ENCODE results near the gene NOL4L. TPM values are rescaled to one million over a fixed set of nuclear protein-coding genes. Genes with fewer than 3 reads are reported as not detected.

Gene NOL4L
- total RNA-seq, 1 experiment from 2014 or later = 40.9 TPM

DNA sequence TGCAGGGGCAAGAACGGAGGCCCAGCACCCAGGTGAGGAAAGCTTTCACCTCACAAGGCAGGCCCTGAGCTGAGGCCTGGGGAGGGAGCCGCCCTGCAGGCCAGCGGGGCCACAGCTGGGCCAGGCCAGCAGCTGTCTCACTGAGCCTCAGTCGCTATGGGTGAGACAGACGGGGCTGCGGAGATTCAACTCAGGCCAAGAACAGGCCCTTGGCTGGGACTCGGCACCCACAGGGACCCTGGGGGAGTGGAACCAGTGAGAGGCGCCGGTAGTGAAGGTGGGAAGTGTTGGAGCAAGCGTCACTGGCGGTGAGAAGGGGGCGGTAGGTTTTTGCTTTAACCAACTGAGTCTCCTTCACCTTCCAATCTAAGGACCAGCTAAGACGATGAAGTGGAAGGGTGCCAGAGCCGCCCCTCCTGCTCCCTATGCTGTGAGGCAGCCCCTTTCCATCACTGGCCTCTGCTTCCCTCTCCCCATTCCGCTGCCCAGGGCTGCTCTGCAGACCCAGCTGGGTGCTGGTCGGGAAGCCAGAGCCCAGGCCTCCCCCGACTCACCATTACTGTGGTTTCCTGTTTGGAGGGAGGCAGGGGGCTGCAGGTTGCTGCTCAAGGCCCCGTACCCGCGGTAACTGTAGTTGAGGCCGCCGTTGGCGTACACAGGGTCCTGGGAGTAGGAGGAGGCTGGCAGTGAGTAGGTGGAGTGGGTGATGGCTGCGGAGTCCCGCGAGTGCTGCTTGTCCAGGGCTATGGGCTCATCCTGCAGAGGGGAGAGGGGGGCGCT, 133.3 kb downstream of the NOL4L start:
- Histone ChIP-seq H3K4me3 (no peak overlapping the region), H3K27me3 (ENCODE audit: insufficient read depth, low read depth) (no peaks in the 10 kb centered on the region), H3K36me3 (ENCODE audit: low read depth) (no peaks in the 10 kb centered on the region), H3K9me3 (ENCODE audit: insufficient read depth, low read depth) (no peaks in the 10 kb centered on the region), H3F3A (ENCODE audit: insufficient read depth, low read depth) (peaks cover 14% of the 10 kb centered on the region; the same call in 1 of the 2 replicates), H3K9me2 (ENCODE audit: insufficient read depth) (no peaks in the 10 kb centered on the region), H2AFZ (no peak overlapping the region), H4K20me1 (ENCODE audit: insufficient read depth) (peaks cover 11% of the 10 kb centered on the region), H3K79me2 (ENCODE audit: low read depth) (no peaks in the 10 kb centered on the region), H3K27ac (no peak overlapping the region), H3K4me2 (no peak overlapping the region), H3K4me1 (replicated peaks; ENCODE audit: insufficient read depth) (no peaks in the 10 kb centered on the region)
- intact Hi-C loops (cut with micrococcal nuclease; ENCODE audit: unreplicated experiment) = no loop called here
- DNase-seq = no peak
- TF ChIP-seq, protein P1, sequence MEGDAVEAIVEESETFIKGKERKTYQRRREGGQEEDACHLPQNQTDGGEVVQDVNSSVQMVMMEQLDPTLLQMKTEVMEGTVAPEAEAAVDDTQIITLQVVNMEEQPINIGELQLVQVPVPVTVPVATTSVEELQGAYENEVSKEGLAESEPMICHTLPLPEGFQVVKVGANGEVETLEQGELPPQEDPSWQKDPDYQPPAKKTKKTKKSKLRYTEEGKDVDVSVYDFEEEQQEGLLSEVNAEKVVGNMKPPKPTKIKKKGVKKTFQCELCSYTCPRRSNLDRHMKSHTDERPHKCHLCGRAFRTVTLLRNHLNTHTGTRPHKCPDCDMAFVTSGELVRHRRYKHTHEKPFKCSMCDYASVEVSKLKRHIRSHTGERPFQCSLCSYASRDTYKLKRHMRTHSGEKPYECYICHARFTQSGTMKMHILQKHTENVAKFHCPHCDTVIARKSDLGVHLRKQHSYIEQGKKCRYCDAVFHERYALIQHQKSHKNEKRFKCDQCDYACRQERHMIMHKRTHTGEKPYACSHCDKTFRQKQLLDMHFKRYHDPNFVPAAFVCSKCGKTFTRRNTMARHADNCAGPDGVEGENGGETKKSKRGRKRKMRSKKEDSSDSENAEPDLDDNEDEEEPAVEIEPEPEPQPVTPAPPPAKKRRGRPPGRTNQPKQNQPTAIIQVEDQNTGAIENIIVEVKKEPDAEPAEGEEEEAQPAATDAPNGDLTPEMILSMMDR (conservative IDR thresholded peaks at IDR 0.05) = no peak
- no peak for TF ChIP-seq EZH2 (IDR thresholded peaks at IDR 0.05; ENCODE audit: low read depth)
- BruUV-seq (replicated peaks) = no TSS peak
- POLR2A ChIA-PET (ENCODE audit: unreplicated experiment) = no interaction called here
- CTCF ChIA-PET = no interaction called here

DNA sequence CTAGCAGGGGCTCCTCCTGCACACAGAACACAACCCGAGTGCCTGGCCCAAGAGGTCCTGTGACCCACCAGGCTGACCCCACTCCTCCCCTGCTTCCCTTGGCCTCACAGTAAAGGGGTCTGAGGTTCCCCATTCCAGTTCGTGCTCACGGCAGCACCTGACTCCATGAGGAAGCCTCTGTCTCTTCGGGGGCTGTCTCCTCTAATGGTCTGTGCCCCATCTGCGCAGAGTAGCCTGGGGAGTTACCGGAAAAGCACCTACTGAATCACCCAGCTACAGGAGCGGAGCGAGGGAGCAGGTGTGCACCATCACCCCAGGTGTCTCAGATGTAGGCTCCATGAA, 133.8 kb downstream of the NOL4L start:
- H3K79me2 ChIP-seq (ENCODE audit: low read depth) = no peaks in the 10 kb centered on the region
- H3K4me1 ChIP-seq (replicated peaks; ENCODE audit: insufficient read depth) = no peaks in the 10 kb centered on the region
- no peak for DNase-seq
- intact Hi-C loops (cut with micrococcal nuclease; ENCODE audit: unreplicated experiment) = no loop called here
- no peaks in the 10 kb centered on the region for H3K9me2 ChIP-seq (ENCODE audit: insufficient read depth)
- no peaks in the 10 kb centered on the region for H3K27me3 ChIP-seq (ENCODE audit: insufficient read depth, low read depth)
- H3K27ac ChIP-seq = no peak overlapping the region
- TF ChIP-seq EZH2 (IDR thresholded peaks at IDR 0.05; ENCODE audit: low read depth) = no peak
- H3K4me2 ChIP-seq = no peak overlapping the region
- BruUV-seq (replicated peaks) = no TSS peak
- peaks cover 11% of the 10 kb centered on the region for H4K20me1 ChIP-seq (ENCODE audit: insufficient read depth)
- POLR2A ChIA-PET (ENCODE audit: unreplicated experiment) = no interaction called here
- H3K9me3 ChIP-seq (ENCODE audit: insufficient read depth, low read depth) = no peaks in the 10 kb centered on the region
- no peaks in the 10 kb centered on the region for H3K36me3 ChIP-seq (ENCODE audit: low read depth)
- H3K4me3 ChIP-seq = no peak overlapping the region
- CTCF ChIA-PET = no interaction called here
- H3F3A ChIP-seq (ENCODE audit: insufficient read depth, low read depth) = peaks cover 14% of the 10 kb centered on the region; the same call in 1 of the 2 replicates
- no peak overlapping the region for H2AFZ ChIP-seq

DNA sequence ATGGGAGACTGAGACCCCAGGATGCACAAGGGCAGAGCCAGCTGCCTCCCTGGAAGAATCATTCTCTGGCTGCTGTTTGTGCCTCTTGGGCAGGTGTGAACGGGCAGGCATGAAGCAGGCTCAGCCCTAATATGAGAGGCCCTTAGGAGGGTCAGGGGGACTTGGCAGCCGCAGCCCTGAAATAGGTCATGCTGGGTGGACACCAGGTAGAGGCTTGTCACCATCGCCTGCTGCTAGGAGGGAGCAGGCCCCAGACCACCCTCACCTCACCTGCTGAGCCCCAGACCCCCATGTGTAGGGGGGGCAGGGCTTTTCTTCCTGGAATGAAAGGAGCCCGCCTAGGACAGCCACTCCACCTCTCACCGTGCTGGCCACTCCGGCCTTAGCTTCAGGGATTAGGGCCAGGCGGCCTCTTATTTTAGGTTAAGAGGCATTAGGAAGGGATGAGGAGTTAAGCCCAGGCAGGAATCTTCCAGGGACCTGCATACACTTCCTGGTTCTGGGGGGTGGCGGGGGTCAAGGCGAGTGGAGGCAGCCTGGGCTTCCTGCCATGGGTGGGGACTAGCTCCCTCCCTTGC, 134.6 kb downstream of the NOL4L start:
- H3K27me3 ChIP-seq (ENCODE audit: insufficient read depth, low read depth) = no peaks in the 10 kb centered on the region
- ChIA-PET CTCF (no interaction called here), POLR2A (ENCODE audit: unreplicated experiment) (no interaction called here)
- H3F3A ChIP-seq (ENCODE audit: insufficient read depth, low read depth) = peaks cover 14% of the 10 kb centered on the region; the same call in 1 of the 2 replicates
- no peaks in the 10 kb centered on the region for H3K9me3 ChIP-seq (ENCODE audit: insufficient read depth, low read depth)
- no peaks in the 10 kb centered on the region for H3K9me2 ChIP-seq (ENCODE audit: insufficient read depth)
- peaks cover 14% of the 10 kb centered on the region for H4K20me1 ChIP-seq (ENCODE audit: insufficient read depth)
- H3K4me1 ChIP-seq (replicated peaks; ENCODE audit: insufficient read depth) = no peaks in the 10 kb centered on the region
- no peaks in the 10 kb centered on the region; the same call in 1 of the 2 replicates for H3K36me3 ChIP-seq (ENCODE audit: low read depth)
- DNase-seq = no peak
- H3K4me3 ChIP-seq = no peak overlapping the region
- TF ChIP-seq, protein P1 (conservative IDR thresholded peaks at IDR 0.05) = no peak
- no peak for TF ChIP-seq EZH2 (IDR thresholded peaks at IDR 0.05; ENCODE audit: low read depth)
- H3K27ac ChIP-seq = no peak overlapping the region
- no peak overlapping the region for H3K4me2 ChIP-seq
- no TSS peak for BruUV-seq (replicated peaks)
- intact Hi-C loops (cut with micrococcal nuclease; ENCODE audit: unreplicated experiment) = no loop called here
- H2AFZ ChIP-seq = no peak overlapping the region
- H3K79me2 ChIP-seq (ENCODE audit: low read depth) = no peaks in the 10 kb centered on the region
